Measurements from ENCODE around the gene DDR2.

DNA sequence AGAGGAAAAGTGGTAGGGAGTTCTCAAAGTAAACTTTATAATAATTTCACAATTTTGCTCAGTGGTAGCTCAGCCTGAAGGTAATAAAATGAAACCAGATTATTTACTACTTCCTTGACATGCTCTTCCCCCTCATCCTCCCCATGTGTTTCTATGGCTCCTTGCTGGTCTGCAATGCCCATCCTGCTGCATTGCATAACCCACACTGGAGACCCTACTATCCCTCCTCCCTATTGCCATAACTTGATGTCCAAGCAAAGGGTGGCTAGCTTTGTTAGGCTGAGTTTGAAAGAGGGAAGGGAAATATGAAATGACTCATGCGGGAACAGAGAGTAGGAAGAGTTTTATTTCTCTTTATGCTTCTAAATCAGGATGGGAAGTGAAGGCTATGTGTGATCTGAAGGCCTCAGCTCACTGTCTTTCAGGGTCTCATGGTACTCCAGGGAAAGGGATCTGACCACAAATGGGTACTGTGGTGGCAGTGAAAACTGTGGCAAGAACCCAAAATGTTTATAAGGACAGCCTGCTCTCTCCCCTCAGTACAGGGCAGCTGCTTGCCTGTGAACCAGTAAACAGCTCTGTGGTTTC is 121.8 kb downstream of the DDR2 start:
- TF ChIP-seq, protein P1, sequence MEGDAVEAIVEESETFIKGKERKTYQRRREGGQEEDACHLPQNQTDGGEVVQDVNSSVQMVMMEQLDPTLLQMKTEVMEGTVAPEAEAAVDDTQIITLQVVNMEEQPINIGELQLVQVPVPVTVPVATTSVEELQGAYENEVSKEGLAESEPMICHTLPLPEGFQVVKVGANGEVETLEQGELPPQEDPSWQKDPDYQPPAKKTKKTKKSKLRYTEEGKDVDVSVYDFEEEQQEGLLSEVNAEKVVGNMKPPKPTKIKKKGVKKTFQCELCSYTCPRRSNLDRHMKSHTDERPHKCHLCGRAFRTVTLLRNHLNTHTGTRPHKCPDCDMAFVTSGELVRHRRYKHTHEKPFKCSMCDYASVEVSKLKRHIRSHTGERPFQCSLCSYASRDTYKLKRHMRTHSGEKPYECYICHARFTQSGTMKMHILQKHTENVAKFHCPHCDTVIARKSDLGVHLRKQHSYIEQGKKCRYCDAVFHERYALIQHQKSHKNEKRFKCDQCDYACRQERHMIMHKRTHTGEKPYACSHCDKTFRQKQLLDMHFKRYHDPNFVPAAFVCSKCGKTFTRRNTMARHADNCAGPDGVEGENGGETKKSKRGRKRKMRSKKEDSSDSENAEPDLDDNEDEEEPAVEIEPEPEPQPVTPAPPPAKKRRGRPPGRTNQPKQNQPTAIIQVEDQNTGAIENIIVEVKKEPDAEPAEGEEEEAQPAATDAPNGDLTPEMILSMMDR (conservative IDR thresholded peaks at IDR 0.05; ENCODE audit: low read depth, low read length): no peak
- TF ChIP-seq USF2 (IDR thresholded peaks at IDR 0.05; ENCODE audit: low read depth, low read length): no peak
- no peak for TF ChIP-seq RFX5 (IDR thresholded peaks at IDR 0.05; ENCODE audit: low read depth, low read length)
- no peak for TF ChIP-seq RAD21 (IDR thresholded peaks at IDR 0.05; ENCODE audit: low read length)
- no peak for TF ChIP-seq POLR2A (IDR thresholded peaks at IDR 0.05; ENCODE audit: low read depth, low read length)
- TF ChIP-seq, protein P2, sequence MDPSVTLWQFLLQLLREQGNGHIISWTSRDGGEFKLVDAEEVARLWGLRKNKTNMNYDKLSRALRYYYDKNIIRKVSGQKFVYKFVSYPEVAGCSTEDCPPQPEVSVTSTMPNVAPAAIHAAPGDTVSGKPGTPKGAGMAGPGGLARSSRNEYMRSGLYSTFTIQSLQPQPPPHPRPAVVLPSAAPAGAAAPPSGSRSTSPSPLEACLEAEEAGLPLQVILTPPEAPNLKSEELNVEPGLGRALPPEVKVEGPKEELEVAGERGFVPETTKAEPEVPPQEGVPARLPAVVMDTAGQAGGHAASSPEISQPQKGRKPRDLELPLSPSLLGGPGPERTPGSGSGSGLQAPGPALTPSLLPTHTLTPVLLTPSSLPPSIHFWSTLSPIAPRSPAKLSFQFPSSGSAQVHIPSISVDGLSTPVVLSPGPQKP (IDR thresholded peaks at IDR 0.05; ENCODE audit: borderline replicate concordance, low read depth, low read length): no peak
- TF ChIP-seq CEBPB (IDR thresholded peaks at IDR 0.05; ENCODE audit: low read depth, low read length): no peak
- no peak for TF ChIP-seq RCOR1 (IDR thresholded peaks at IDR 0.05; ENCODE audit: insufficient replicate concordance, low read length)
- TF ChIP-seq MXI1 (IDR thresholded peaks at IDR 0.05; ENCODE audit: borderline replicate concordance, low read depth, low read length): no peak
- no peak for TF ChIP-seq BHLHE40 (IDR thresholded peaks at IDR 0.05; ENCODE audit: low read depth, low read length)
- no peak for TF ChIP-seq MAFK (IDR thresholded peaks at IDR 0.05; ENCODE audit: low read depth, low read length)
- TF ChIP-seq SMC3 (IDR thresholded peaks at IDR 0.05; ENCODE audit: low read depth, low read length): no peak
- no peak for TF ChIP-seq MAZ (IDR thresholded peaks at IDR 0.05; ENCODE audit: borderline replicate concordance, low read depth, low read length)

Data from IMR-90 (cell line).